A673 (cell line): ENCODE measurements around the gene SLC22A17.

Experiments
- EZH2 ChIP-seq: fragments of 200-600 bp; sonication (generic); IDR thresholded peaks from 2 replicates; pipeline ENCODE4 v1.6.1; 2017; ENCODE audit warnings: borderline replicate concordance, low read depth, mild to moderate bottlenecking, mixed read lengths, antibody characterized with exemption, low read length; ENCODE audit not compliant: poor library complexity, severe bottlenecking
- TF ChIP-seq, protein P1 (sequence below): fragments of 300-800, 200-600 bp; sonication (generic); conservative IDR thresholded peaks from 2 replicates; pipeline ENCODE4 v1.5.1; 2017; ENCODE audit warnings: low read depth, mild to moderate bottlenecking, antibody characterized with exemption, low read length, moderate library complexity, mixed read lengths

DNA sequence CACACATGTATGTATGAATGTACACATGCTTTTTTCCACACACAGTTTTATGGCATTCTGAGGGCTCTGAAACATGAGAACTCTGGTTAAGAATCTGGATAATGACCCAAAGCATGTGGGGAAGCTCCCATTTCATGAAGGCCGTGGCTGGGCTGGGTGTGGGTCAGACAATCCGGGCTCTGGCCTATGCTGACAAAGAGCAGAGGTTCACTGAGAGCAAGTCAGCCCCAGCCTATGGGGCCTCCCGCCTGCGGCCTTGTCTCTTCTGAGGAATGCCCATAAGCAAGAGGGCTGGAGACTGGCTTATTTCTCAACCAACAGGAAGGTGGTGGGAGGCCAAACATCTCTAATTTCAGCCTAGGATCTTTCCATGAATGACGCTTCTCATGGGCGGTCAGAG is 46.9 kb upstream of the SLC22A17 start:
- TF ChIP-seq, protein P1, sequence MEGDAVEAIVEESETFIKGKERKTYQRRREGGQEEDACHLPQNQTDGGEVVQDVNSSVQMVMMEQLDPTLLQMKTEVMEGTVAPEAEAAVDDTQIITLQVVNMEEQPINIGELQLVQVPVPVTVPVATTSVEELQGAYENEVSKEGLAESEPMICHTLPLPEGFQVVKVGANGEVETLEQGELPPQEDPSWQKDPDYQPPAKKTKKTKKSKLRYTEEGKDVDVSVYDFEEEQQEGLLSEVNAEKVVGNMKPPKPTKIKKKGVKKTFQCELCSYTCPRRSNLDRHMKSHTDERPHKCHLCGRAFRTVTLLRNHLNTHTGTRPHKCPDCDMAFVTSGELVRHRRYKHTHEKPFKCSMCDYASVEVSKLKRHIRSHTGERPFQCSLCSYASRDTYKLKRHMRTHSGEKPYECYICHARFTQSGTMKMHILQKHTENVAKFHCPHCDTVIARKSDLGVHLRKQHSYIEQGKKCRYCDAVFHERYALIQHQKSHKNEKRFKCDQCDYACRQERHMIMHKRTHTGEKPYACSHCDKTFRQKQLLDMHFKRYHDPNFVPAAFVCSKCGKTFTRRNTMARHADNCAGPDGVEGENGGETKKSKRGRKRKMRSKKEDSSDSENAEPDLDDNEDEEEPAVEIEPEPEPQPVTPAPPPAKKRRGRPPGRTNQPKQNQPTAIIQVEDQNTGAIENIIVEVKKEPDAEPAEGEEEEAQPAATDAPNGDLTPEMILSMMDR: no peak
- TF ChIP-seq EZH2: no peak
